ENCODE measurements around the gene TSPAN4. TPM values are rescaled to one million over a fixed set of nuclear protein-coding genes. Genes with fewer than 3 reads are reported as not detected.

TSPAN4 gene
- total RNA-seq, 1 experiment from 2014 or later = 95.2 TPM

GRCh38 chr11:909406-909805 is 66.8 kb downstream of the TSPAN4 start:
- no peak for DNase-seq (ENCODE audit: low read depth)

DNA sequence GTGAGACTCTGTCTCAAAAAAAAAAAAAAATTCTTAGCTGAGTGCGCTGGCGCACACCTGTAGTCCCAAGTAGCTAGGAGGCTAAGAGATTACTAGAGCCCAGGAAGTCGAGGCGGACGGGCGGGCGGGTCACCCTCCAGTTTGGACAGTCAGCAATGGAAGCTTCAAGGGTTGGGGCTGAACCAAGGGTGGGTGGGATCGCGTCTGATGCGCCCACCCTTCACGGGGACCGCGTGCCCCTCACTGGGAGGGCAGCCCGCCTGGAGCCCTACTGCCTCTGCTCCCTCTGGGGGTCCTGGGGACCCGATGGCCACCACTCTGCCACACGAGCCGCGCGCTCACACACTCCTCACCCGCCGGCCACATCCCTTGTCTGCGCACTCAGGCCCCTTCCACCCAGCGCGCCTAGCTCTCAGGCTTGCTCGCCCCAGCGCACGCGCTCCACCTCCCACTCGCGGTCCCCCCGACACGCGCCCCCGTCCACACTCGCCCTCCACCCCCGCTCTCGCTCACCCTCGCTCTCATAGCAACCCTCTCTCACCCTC is 67.5 kb downstream of the TSPAN4 start:
- DNase-seq (ENCODE audit: low read depth) = no peak

GRCh38 chr11:910589-911030 is 68.0 kb downstream of the TSPAN4 start, which contains the start of gene CHID1:
Gene CHID1, minus strand, starts transcription at chr11:910810. Its CDS starts 5,994 bp downstream, at chr11:904816.
- DNase-seq (ENCODE audit: low read depth) = peak; percentile 77

GRCh38 chr11:911031-911889 is 68.6 kb downstream of the TSPAN4 start:
- DNase-seq (ENCODE audit: low read depth) = peak; percentile 67

GRCh38 chr11:911890-912219 is 69.2 kb downstream of the TSPAN4 start:
- no peak for DNase-seq (ENCODE audit: low read depth)

- no peak for DNase-seq (ENCODE audit: low read depth)
Observed at GRCh38 chr11:912266-912665, 69.6 kb downstream of the TSPAN4 start.

DNA sequence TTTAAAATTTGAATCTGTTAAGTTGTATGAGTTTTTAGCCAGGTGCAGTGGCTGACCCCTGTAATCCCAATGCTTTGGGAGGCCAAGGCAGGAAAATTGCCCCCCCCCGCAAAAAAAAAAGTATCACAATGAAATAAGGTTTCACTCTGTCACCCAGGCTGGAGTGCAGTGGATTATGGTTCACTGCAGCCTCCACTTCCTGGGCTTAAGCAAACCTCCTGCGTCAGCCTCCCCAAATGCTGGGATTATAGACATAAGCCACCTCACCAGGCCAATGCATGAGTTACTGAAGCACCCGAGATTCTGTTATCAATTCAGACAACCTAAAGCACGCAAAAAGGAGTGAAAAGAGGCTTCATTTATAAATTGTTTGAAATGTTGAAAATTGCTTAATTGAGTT is 70.4 kb downstream of the TSPAN4 start:
- no peak for DNase-seq (ENCODE audit: low read depth)

GRCh38 chr11:914204-914603 is 71.6 kb downstream of the TSPAN4 start:
- no peak for DNase-seq (ENCODE audit: low read depth)

- DNase-seq (ENCODE audit: low read depth) = no peak
Observed at GRCh38 chr11:914747-915501, 72.3 kb downstream of the TSPAN4 start.

Other genes starting within 250 kb of the TSPAN4 start
- 4.7 and 5.1 TPM in 2 replicates for gene IRF7, start 226.9 kb upstream of the TSPAN4 start, total RNA-seq (2014; rRNA removed; shearing (Covaris generic))
- gene CDHR5, start 217.9 kb upstream of the TSPAN4 start, total RNA-seq (2014; rRNA removed; shearing (Covaris generic)) = not detected in 2 replicates
- gene SCT, start 215.7 kb upstream of the TSPAN4 start, total RNA-seq (2014; rRNA removed; shearing (Covaris generic)) = not detected in 2 replicates
- gene DRD4, start 205.6 kb upstream of the TSPAN4 start, total RNA-seq (2014; rRNA removed; shearing (Covaris generic)) = not detected in 2 replicates
- gene DEAF1, start 147.6 kb upstream of the TSPAN4 start, total RNA-seq (2014; rRNA removed; shearing (Covaris generic)) = 15.4 and 23.8 TPM in 2 replicates
- gene TMEM80, start 147.0 kb upstream of the TSPAN4 start, total RNA-seq (2014; rRNA removed; shearing (Covaris generic)) = 15.6 and 18.6 TPM in 2 replicates
- gene EPS8L2, start 136.6 kb upstream of the TSPAN4 start, total RNA-seq (2014; rRNA removed; shearing (Covaris generic)) = 3.4 and 5.7 TPM in 2 replicates
- gene TALDO1, start 95.4 kb upstream of the TSPAN4 start, total RNA-seq (2014; rRNA removed; shearing (Covaris generic)) = 166 and 168 TPM in 2 replicates
- gene GATD1, start 65.4 kb upstream of the TSPAN4 start, total RNA-seq (2014; rRNA removed; shearing (Covaris generic)) = 19.8 and 23.5 TPM in 2 replicates
- 0.12 TPM in 1 of 2 replicates, not detected in the other for gene CEND1, start 52.8 kb upstream of the TSPAN4 start, total RNA-seq (2014; rRNA removed; shearing (Covaris generic))
- 9.5 and 12.7 TPM in 2 replicates for gene SLC25A22, start 44.6 kb upstream of the TSPAN4 start, total RNA-seq (2014; rRNA removed; shearing (Covaris generic))
- gene PIDD1, start 37.6 kb upstream of the TSPAN4 start, total RNA-seq (2014; rRNA removed; shearing (Covaris generic)) = 4.9 and 5.4 TPM in 2 replicates
- 886 and 920 TPM in 2 replicates for gene RPLP2, start 32.9 kb upstream of the TSPAN4 start, total RNA-seq (2014; rRNA removed; shearing (Covaris generic))
- 9.4 and 10.5 TPM in 2 replicates for gene PNPLA2, start 23.9 kb upstream of the TSPAN4 start, total RNA-seq (2014; rRNA removed; shearing (Covaris generic))
- 1.8 and 2.5 TPM in 2 replicates for gene CRACR2B, start 14.9 kb upstream of the TSPAN4 start, total RNA-seq (2014; rRNA removed; shearing (Covaris generic))
- 302 and 421 TPM in 2 replicates for gene CD151, start 9.9 kb upstream of the TSPAN4 start, total RNA-seq (2014; rRNA removed; shearing (Covaris generic))
- gene POLR2L, start 323 bp upstream of the TSPAN4 start, total RNA-seq (2014; rRNA removed; shearing (Covaris generic)) = 167 and 183 TPM in 2 replicates
- gene CHID1, start 68.0 kb downstream of the TSPAN4 start, total RNA-seq (2014; rRNA removed; shearing (Covaris generic)) = 41.2 and 43.3 TPM in 2 replicates
- 28.4 and 31.9 TPM in 2 replicates for gene AP2A2, start 83.0 kb downstream of the TSPAN4 start, total RNA-seq (2014; rRNA removed; shearing (Covaris generic))
- gene MUC6, start 193.9 kb downstream of the TSPAN4 start, total RNA-seq (2014; rRNA removed; shearing (Covaris generic)) = under 0.01 and 0.10 TPM in 2 replicates
- gene MUC2, start 232.0 kb downstream of the TSPAN4 start, total RNA-seq (2014; rRNA removed; shearing (Covaris generic)) = not detected in 2 replicates